NCI-H69 (cell line): ENCODE data around the gene RBMS1.
"Not testable (repeated sequence)": the region's sequence is repeated elsewhere in the genome, so short reads cannot be mapped to it uniquely, and the experiment has no call there.

Source experiments
- DNase-seq: peaks from one replicate; lab custom pipeline; 2025; lab: John Stamatoyannopoulos, UW

The RBMS1 gene

GRCh38 chr2:160501370-160501769 lies 7.8 kb upstream of the RBMS1 start:
- no peak for DNase-seq

GRCh38 chr2:160499865-160500264 lies 6.3 kb upstream of the RBMS1 start:
- DNase-seq: no peak

- DNase-seq: no peak
Measured at GRCh38 chr2:160498137-160498536, 4.5 kb upstream of the RBMS1 start.

- DNase-seq: peak; percentile 4
Measured at GRCh38 chr2:160494201-160494644, 616 bp upstream of the RBMS1 start.

- DNase-seq: peak; percentile 41
Measured at GRCh38 chr2:160492401-160493226, 993 bp downstream of the RBMS1 start.

DNA sequence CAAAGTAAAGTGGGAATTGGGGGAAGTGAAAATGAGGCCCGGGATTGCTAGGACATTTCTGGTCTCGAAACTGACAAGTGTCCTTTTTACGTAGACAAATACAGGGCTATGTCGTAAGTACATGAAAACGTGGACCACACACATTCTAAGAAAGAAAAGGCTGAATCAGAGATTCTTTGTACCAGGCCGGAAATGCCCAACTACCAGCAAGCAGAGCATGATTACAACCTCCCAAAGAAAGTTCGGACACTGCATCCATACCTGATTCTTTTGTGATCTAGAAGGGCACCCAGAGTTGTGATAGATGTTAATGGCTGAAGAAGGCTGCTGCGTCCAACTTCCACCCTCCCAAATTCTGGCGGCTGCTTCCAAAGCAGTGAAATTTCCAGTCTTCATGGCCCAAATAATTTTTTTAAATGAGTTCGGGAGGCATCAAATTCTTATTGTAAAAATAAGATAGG lies 1.7 kb downstream of the RBMS1 start:
- no peak for DNase-seq

DNA sequence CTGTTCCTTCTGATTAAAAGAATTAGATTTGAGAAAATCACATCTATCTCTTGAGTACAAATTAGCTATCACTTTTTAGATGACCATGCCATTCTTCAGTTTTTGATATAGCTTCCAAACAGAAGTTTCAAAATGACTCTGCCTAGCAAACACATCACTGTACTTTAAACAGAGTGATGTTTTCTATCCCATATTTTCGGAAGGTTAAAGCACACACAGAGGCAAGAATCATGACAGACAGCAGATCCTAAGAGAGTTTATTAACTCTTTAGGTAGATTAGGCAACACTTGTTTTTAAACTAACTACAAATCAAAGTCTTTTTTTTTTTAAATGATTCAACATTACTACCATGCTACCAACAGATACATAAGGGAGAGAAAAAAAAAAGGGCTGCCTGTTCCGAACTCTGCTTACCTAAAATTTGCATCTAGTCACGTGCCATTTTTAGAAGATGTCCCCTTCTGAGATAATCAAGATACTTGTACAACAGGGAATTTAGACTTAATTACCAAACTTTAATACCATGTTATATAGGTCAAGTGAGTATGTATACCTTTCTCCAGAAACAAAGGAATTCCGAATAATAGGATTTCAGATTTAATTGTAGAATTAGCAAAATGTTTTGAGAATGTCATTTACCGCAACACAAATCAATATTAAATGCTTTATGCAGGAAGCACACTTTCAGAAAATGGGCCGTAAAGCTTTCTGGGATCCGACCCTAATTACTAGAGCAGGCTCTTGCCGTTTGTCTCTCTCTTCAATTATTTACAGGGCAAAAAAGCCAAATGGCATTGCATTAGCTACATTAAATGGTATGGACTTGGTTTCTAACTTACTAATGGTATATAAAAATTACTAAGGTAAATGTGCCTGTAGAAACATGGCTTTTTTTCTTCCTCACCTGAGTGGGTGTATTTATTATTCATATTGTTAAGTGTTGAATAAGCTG lies 2.6 kb downstream of the RBMS1 start:
- DNase-seq: no peak

DNA sequence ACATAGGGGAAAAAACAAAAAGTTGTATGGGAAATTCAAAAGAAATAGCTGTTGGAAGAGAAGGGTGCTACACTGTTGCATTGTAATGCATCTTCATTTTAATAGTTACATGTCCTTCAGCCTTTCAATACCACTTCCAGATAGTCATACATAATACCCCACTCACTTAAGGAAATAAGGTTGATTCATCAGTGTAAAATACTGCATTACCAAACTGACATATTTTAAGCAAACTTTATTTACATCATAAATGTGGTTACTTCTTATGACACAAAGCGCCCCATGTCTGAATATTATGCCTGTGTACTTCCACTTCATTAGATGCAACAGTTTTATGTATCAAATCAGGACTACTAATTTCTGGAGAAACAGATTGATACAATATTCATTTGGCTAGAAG lies 4.5 kb downstream of the RBMS1 start:
- DNase-seq: no peak

GRCh38 chr2:160488289-160488688 lies 5.3 kb downstream of the RBMS1 start:
- DNase-seq: not testable (repeated sequence)

- DNase-seq: no peak
Measured at GRCh38 chr2:160486341-160486740, 7.3 kb downstream of the RBMS1 start.

DNA sequence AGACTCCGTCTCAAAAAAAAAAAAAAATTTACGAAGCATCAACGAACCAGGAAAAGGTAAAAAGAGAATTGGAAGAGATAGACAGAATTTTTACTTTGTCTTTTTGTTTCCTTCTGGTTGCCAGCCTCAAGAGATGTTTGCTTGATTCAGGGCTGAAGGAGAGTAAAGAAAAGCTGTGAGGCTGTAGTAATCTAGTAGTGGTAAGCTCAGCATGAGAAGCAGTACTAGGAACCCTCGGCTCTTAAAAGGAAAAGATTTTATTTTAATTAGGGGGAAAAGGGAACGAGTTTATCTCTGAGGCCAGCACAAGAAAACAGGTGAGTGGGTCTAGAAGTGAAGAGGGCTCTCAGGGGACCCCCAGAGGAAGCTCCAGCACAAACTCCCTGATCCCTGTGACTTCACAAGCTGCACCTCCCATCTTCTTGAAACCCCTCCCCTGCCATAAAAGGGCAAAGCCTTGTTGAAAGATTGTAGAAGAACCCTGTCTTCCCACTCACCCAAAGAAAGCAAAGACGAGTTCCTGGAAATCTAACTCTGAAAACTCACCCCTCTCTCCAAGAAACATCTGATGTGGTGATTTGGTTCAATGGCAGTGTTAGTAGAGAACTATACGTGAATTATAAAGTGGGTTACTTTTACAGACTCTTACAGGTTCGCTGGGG lies 8.6 kb downstream of the RBMS1 start:
- DNase-seq: no peak

GRCh38 chr2:160482673-160483072 lies 10.9 kb downstream of the RBMS1 start:
- no peak for DNase-seq

GRCh38 chr2:160479269-160479668 lies 14.3 kb downstream of the RBMS1 start:
- DNase-seq: no peak

GRCh38 chr2:160478660-160479059 lies 14.9 kb downstream of the RBMS1 start:
- peak; percentile 43 for DNase-seq

DNA sequence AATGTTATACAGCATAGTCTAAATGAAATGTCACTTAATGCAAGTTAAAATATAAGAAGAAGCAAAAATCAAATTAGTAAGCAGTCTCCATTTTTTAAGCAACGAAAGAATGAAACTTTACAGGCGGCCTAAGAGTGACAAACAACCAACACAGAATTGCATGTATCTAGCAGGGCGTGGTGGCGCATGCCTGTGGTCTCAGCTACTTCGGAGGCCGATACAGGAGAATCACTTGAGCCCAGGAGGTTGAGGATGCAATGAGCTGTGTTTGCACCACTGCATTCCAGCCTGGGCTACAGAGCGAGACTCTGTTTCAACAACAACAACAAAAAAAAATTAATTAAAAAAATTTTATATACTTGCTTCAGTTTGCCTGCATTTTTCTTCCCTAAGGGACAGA lies 16.6 kb downstream of the RBMS1 start:
- DNase-seq: no peak

DNA sequence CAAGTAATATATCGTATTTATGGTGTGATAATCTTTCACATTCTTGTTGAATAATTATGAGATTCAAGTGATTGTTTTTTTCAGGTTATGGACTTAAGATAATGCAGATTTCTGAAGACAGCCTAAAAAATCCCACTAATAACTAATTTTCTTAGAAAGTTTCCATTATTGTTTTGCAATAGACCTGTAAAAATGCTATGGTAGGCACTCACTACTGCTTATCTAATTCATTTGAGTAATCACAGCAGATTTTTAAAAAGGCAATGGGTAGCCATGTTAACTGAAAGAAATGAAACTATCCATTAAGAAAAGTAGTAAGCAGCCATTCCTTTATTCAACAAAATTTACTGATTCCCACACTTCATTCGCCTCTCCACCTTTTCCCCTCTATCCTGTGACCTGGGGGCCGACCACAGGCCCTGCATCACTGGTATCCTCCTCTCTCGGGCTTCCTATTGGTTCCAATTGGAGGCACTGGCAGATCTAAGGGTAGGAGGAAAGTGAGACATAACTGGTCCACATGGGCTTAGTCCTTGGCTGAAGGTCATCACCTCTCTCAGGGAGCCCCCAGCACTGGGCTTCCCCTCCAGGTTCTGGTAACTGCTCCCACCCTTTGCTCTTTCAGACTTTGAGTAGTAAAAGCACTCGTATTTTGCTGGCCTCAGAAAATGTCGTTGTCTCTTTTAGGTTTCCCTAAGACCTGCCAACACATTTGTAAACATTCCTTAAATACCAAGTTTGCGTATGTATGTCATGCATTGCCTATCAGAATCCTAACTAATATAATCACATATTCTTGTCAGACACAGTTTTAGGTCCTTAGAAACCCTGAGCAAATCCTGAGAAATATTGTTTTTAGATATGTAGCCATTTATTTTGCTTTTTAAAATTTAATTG lies 18.5 kb downstream of the RBMS1 start:
- DNase-seq: no peak

GRCh38 chr2:160474319-160474645 lies 19.3 kb downstream of the RBMS1 start:
- DNase-seq: no peak

GRCh38 chr2:160473468-160474318 lies 19.9 kb downstream of the RBMS1 start:
- no peak for DNase-seq

GRCh38 chr2:160472839-160473251 lies 20.8 kb downstream of the RBMS1 start:
- DNase-seq: no peak

DNA sequence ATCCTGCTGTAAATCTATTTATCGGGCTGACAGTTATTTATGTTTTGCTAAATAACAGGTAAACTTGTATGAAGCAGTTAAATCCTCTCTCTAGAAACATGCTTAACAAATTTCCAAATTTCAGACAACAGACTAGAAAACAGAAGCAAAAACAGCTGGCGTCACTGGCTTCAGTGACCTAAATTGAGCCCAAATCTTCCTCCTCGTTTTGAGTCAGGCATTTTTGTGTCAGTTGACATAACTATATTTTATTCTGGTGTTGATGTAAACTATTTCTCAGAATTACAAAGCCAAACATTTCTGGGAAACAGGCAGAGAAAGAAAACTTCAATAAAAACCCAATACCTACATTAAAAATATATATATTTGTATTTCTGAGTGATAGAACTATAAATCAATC lies 21.7 kb downstream of the RBMS1 start:
- DNase-seq: no peak
